Esophagus muscularis mucosa (tissue), 4 donors: ENCODE results near the gene FAM24A. TPM values are rescaled to one million over a fixed set of nuclear protein-coding genes. Genes with fewer than 3 reads are reported as not detected.
"Not testable (repeated sequence)": the region's sequence is repeated elsewhere in the genome, so short reads cannot be mapped to it uniquely, and the experiment has no call there.

ENCODE experiments used
- DNase-seq: peaks from one replicate; pipeline ENCODE4 v3.0.0-alpha.2; 2017; ENCODE audit errors: extremely low spot score
- H3K27ac ChIP-seq, 4 donors: fragments of 200-600 bp; sonication (generic); replicated peaks in 1 of 4; 1 replicate in 3 of 4; 2 replicates in 1 of 4; pipeline ENCODE4 v1.5.1; 2016 to 2019; ENCODE audit warnings: mild to moderate bottlenecking in 1 of 4
- H3K27me3 ChIP-seq, 4 donors: fragments of 200-600 bp; sonication (generic); one replicate each; pipeline versions ENCODE4 v1.5.1 to v1.6.0; 2016 to 2019
- H3K36me3 ChIP-seq, 4 donors: fragments of 200-600 bp; sonication (generic); one replicate each; pipeline ENCODE4 v1.5.1; 2016 to 2019
- H3K4me1 ChIP-seq, 4 donors: fragments of 200-600 bp; sonication (generic); one replicate each; pipeline ENCODE4 v1.5.1; 2016 to 2019
- H3K4me3 ChIP-seq, 4 donors: fragments of 200-600 bp; sonication (generic); 1 replicate in 2 of 4; 2 replicates in 2 of 4; pipeline ENCODE4 v1.5.1; 2016 to 2019; ENCODE audit warnings: mild to moderate bottlenecking in 4 of 4, moderate library complexity in 1 of 4
- H3K9me3 ChIP-seq, 4 donors: fragments of 200-600 bp; sonication (generic); 1 replicate in 3 of 4; 2 replicates in 1 of 4; pipeline ENCODE4 v1.5.1; 2016 to 2019
- EP300 ChIP-seq: sonication (generic); formaldehyde crosslinking; IDR thresholded peaks from one replicate; pipeline ENCODE4 v1.6.1; 2017; ENCODE audit warnings: antibody characterized with exemption
- POLR2A ChIP-seq: fragments of 450-650 bp; IDR thresholded peaks from one replicate; pipeline ENCODE4 v1.6.1; 2017; ENCODE audit warnings: antibody characterized with exemption, moderate library complexity, mild to moderate bottlenecking, low read depth
- POLR2AphosphoS5 ChIP-seq, 2 donors: sonication (generic); formaldehyde crosslinking; IDR thresholded peaks; one replicate each; pipeline ENCODE4 v1.6.1; 2017; ENCODE audit warnings: antibody characterized with exemption in 2 of 2
- WGBS: methylation state at CpG from one replicate; pipeline ENCODE4 v1.1.5; 2018; 5-methylcytosine and 5-hydroxymethylcytosine counted together
- intact Hi-C: fragments of 100-400 bp; cut with DNase I; formaldehyde crosslinking; loops from one replicate; pipeline ENCODE4 v1.15.1; 2023
- total RNA-seq, 4 donors: library from RNA; depleted of rRNA; stranded (reverse); fragments of >200 nt; gene quantifications; one replicate each; pipeline versions ENCODE4 v1.1.0 to v1.2.1, GENCODE V29; 2016
- TF ChIP-seq, protein P1 (sequence below), 3 experiments: fragments of 200-600 bp in 2 of 3; fragments of 450-650 bp in 1 of 3; sonication (generic) in 2 of 3; IDR thresholded peaks; one replicate each; pipeline ENCODE4 v1.5.1; 2017 to 2019; ENCODE audit warnings: antibody characterized with exemption in 3 of 3, mild to moderate bottlenecking in 2 of 3, moderate library complexity in 1 of 3

FAM24A gene
- total RNA-seq, 4 donors from 2014 or later, result not detected

- H3K4me3 ChIP-seq, result peak within 1 kb of the TSS; percentile 59 to 74 (median 69)
- H3K4me1 ChIP-seq, result peaks cover 10 to 23% (median 17%) of the 10 kb centered on the region in 4 donors
- TF ChIP-seq, protein P1, sequence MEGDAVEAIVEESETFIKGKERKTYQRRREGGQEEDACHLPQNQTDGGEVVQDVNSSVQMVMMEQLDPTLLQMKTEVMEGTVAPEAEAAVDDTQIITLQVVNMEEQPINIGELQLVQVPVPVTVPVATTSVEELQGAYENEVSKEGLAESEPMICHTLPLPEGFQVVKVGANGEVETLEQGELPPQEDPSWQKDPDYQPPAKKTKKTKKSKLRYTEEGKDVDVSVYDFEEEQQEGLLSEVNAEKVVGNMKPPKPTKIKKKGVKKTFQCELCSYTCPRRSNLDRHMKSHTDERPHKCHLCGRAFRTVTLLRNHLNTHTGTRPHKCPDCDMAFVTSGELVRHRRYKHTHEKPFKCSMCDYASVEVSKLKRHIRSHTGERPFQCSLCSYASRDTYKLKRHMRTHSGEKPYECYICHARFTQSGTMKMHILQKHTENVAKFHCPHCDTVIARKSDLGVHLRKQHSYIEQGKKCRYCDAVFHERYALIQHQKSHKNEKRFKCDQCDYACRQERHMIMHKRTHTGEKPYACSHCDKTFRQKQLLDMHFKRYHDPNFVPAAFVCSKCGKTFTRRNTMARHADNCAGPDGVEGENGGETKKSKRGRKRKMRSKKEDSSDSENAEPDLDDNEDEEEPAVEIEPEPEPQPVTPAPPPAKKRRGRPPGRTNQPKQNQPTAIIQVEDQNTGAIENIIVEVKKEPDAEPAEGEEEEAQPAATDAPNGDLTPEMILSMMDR (IDR thresholded peaks at IDR 0.05), result peak in 1 of 3 experiments; percentile 3
- TF ChIP-seq POLR2A, result no peak
- TF ChIP-seq EP300, result no peak
- peak; percentile 46 to 94 for TF ChIP-seq POLR2AphosphoS5 (IDR thresholded peaks at IDR 0.05)
- peak; percentile 96 for DNase-seq
- H3K27me3 ChIP-seq, result no peaks in the 10 kb centered on the region
- H3K36me3 ChIP-seq, result no peaks in the 10 kb centered on the region
- no peaks in the 10 kb centered on the region for H3K9me3 ChIP-seq
- WGBS, result 8% methylated on average over 62 of the region's 95 CpGs
- peak within 1 kb of the TSS; percentile 55 to 65 (median 60) for H3K27ac ChIP-seq
- intact Hi-C loops, result no loop called here
These were observed 30.8 kb upstream of the FAM24A start, which contains the start of gene FAM24B for GRCh38 chr10:122879339-122880273. Gene FAM24B, minus strand, starts transcription at chr10:122879581. Its CDS starts 29,066 bp downstream, at chr10:122850515.

GRCh38 chr10:122882766-122883165 is 27.6 kb upstream of the FAM24A start:
- intact Hi-C loops, result no loop called here
- H3K27me3 ChIP-seq, result no peaks in the 10 kb centered on the region
- H3K36me3 ChIP-seq, result no peaks in the 10 kb centered on the region
- H3K27ac ChIP-seq, result no peak overlapping the region
- H3K4me3 ChIP-seq, result no peak overlapping the region
- TF ChIP-seq POLR2A (no peak), POLR2AphosphoS5 (IDR thresholded peaks at IDR 0.05) (no peak), EP300 (no peak)
- TF ChIP-seq, protein P1 (IDR thresholded peaks at IDR 0.05), result no peak
- no peaks in the 10 kb centered on the region for H3K9me3 ChIP-seq
- H3K4me1 ChIP-seq, result peaks cover 10 to 23% (median 17%) of the 10 kb centered on the region in 4 donors
- no peak for DNase-seq

DNA sequence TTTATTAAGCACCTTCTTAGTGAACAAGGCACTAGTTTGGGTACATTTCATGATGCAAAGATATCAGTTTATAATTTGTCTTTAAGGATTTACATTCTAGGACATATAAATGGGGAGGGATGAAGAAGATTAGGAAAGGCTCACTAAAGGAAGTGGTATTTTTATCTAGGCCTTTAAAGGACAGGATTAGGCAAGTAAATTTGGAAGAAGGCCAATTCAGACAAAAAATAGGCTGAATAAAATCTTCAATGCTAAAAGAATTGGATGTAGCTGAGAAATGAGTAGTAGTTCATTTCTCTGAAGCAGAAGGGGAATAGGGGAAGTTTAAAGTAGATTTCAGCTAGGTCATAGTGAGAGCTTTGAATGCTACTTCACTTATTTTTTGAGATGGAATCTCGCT is 26.2 kb upstream of the FAM24A start:
- intact Hi-C loops, result no loop called here
- DNase-seq, result no peak
- TF ChIP-seq POLR2AphosphoS5 (IDR thresholded peaks at IDR 0.05) (no peak), POLR2A (no peak), EP300 (no peak)
- TF ChIP-seq, protein P1 (IDR thresholded peaks at IDR 0.05), result no peak
- Histone ChIP-seq H3K4me1 (peaks cover 10 to 12% (median 10%) of the 10 kb centered on the region in 4 donors), H3K4me3 (no peak overlapping the region), H3K27me3 (no peaks in the 10 kb centered on the region), H3K27ac (no peak overlapping the region), H3K36me3 (no peaks in the 10 kb centered on the region), H3K9me3 (no peaks in the 10 kb centered on the region)
- 92% methylated on average over 1 of the region's 1 CpG for WGBS

- Histone ChIP-seq H3K36me3 (no peaks in the 10 kb centered on the region), H3K4me3 (no peak overlapping the region), H3K27me3 (peaks cover 0 to 4% (median 0%) of the 10 kb centered on the region in 4 donors), H3K4me1 (no peaks in the 10 kb centered on the region), H3K9me3 (no peaks in the 10 kb centered on the region), H3K27ac (no peak overlapping the region)
- no peak for DNase-seq
- WGBS, result 87% methylated on average over 5 of the region's 5 CpGs
- TF ChIP-seq EP300 (no peak), POLR2A (no peak), POLR2AphosphoS5 (IDR thresholded peaks at IDR 0.05) (no peak)
- TF ChIP-seq, protein P1 (IDR thresholded peaks at IDR 0.05), result no peak
- intact Hi-C loops, result no loop called here
These were observed 16.0 kb upstream of the FAM24A start for GRCh38 chr10:122894261-122894944.

DNA sequence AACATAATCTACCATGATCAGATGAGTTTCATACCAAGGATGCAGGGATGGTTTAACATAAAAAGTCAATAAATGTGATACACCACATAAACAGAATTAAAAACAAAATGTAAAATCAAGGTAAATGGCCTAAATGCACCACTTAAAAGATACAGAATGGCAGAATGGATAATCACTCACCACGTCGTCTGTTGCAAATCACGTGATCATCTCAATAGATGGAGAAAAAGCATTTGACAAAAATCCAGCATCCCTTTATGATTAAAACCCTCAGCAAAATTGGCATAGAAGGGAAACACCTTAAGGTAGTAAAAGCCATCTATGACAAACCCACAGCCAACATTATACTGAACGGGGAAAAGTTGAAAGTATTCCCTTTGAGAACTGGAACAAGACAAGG is 6.5 kb upstream of the FAM24A start:
- 74% methylated on average over 4 of the region's 4 CpGs for WGBS
- peaks cover 0 to 22% (median 0%) of the 10 kb centered on the region in 4 donors for H3K27me3 ChIP-seq
- intact Hi-C loops, H3K36me3 ChIP-seq, H3K9me3 ChIP-seq, DNase-seq, H3K27ac ChIP-seq, H3K4me3 ChIP-seq, H3K4me1 ChIP-seq: not testable (repeated sequence)
